HepG2 (cell line): Measurements from ENCODE around the gene PKN2. TPM values are rescaled to one million over a fixed set of nuclear protein-coding genes. Genes with fewer than 3 reads are reported as not detected.
A peak's percentile ranks its signal among the peaks of the same experiment; 100 is the strongest.

ENCODE experiments used
- CBX5 ChIP-seq: sonication (generic); formaldehyde crosslinking; IDR thresholded peaks from 2 replicates; pipeline ENCODE4 v1.4.0; 2020; ENCODE audit warnings: missing genetic modification reagents, borderline replicate concordance
- CTCF ChIP-seq: sonication (generic); formaldehyde crosslinking; IDR thresholded peaks from 2 replicates; pipeline ENCODE4 v1.5.0; 2020; ENCODE audit warnings: mild to moderate bottlenecking, missing genetic modification reagents, moderate library complexity
- GLMP ChIP-seq: sonication (generic); formaldehyde crosslinking; IDR thresholded peaks from 2 replicates; pipeline ENCODE4 v1.9.0; 2021; ENCODE audit warnings: missing genetic modification reagents, mild to moderate bottlenecking, borderline replicate concordance
- GTF2F1 ChIP-seq: fragments of 150-350 bp; IDR thresholded peaks from 2 replicates; pipeline ENCODE4 v1.6.1; 2014; ENCODE audit warnings: low read length
- MAX ChIP-seq: IDR thresholded peaks from 2 replicates; pipeline ENCODE4 v1.6.1; 2012; ENCODE audit warnings: inconsistent platforms
- MEF2D ChIP-seq: sonication (generic); formaldehyde crosslinking; IDR thresholded peaks from 2 replicates; pipeline ENCODE4 v1.5.1; 2020; ENCODE audit warnings: mild to moderate bottlenecking, missing genetic modification reagents
- MTF2 ChIP-seq: sonication (generic); formaldehyde crosslinking; IDR thresholded peaks from 2 replicates; pipeline ENCODE4 v1.5.0; 2020; ENCODE audit warnings: missing genetic modification reagents, borderline replicate concordance
- MYC ChIP-seq: sonication (generic); formaldehyde crosslinking; IDR thresholded peaks from 2 replicates; pipeline ENCODE4 v1.9.0; 2021; ENCODE audit warnings: missing genetic modification reagents, borderline replicate concordance
- NCOA5 ChIP-seq: sonication (generic); formaldehyde crosslinking; IDR thresholded peaks from 2 replicates; pipeline ENCODE4 v1.4.0; 2020; ENCODE audit warnings: missing genetic modification reagents
- NFKBIZ ChIP-seq: IDR thresholded peaks from 2 replicates; pipeline ENCODE4 v1.6.1; 2018; ENCODE audit warnings: missing genetic modification reagents, missing compliant biosample characterization
- RELA ChIP-seq: sonication (generic); formaldehyde crosslinking; IDR thresholded peaks from 2 replicates; pipeline ENCODE4 v1.4.0; 2020; ENCODE audit warnings: missing genetic modification reagents
- SIX1 ChIP-seq: sonication (generic); formaldehyde crosslinking; IDR thresholded peaks from 2 replicates; pipeline ENCODE4 v1.4.0; 2020; ENCODE audit warnings: missing genetic modification reagents, borderline replicate concordance
- TFDP2 ChIP-seq: sonication (generic); formaldehyde crosslinking; IDR thresholded peaks from 2 replicates; pipeline ENCODE4 v1.4.0; 2020; ENCODE audit warnings: missing genetic modification reagents
- THYN1 ChIP-seq: sonication (generic); formaldehyde crosslinking; IDR thresholded peaks from 2 replicates; pipeline ENCODE4 v1.8.1; 2023; ENCODE audit warnings: low read depth, mild to moderate bottlenecking, moderate library complexity, missing genetic modification reagents, borderline replicate concordance
- YEATS4 ChIP-seq: sonication (generic); formaldehyde crosslinking; IDR thresholded peaks from 2 replicates; pipeline ENCODE4 v1.4.0; 2020; ENCODE audit warnings: missing genetic modification reagents, borderline replicate concordance
- ZBTB8A ChIP-seq: sonication (generic); formaldehyde crosslinking; IDR thresholded peaks from 2 replicates; pipeline ENCODE4 v1.4.0; 2020; ENCODE audit warnings: mild to moderate bottlenecking, low read depth, missing genetic modification reagents, borderline replicate concordance
- ZNF280D ChIP-seq: sonication (generic); formaldehyde crosslinking; IDR thresholded peaks from 2 replicates; pipeline ENCODE4 v1.5.1; 2020; ENCODE audit warnings: mild to moderate bottlenecking, missing genetic modification reagents
- ZNF589 ChIP-seq: sonication (generic); formaldehyde crosslinking; conservative IDR thresholded peaks from 2 replicates; pipeline ENCODE4 v1.8.0; 2022; ENCODE audit warnings: mild to moderate bottlenecking, moderate library complexity, missing genetic modification reagents
- ZNF75D ChIP-seq: sonication (generic); formaldehyde crosslinking; IDR thresholded peaks from 2 replicates; pipeline ENCODE4 v1.8.1; 2023; ENCODE audit warnings: missing genetic modification reagents, mild to moderate bottlenecking, borderline replicate concordance
- ZNF766 ChIP-seq: sonication (generic); formaldehyde crosslinking; IDR thresholded peaks from 2 replicates; pipeline ENCODE4 v1.5.0; 2020; ENCODE audit warnings: missing genetic modification reagents, borderline replicate concordance
- ZNF841 ChIP-seq: sonication (generic); formaldehyde crosslinking; IDR thresholded peaks from 2 replicates; pipeline ENCODE4 v1.8.1; 2023; ENCODE audit warnings: missing genetic modification reagents, borderline replicate concordance
- polyA plus RNA-seq, 8 experiments: library from polyadenylated mRNA; depleted of rRNA in 3 of 8; stranded (reverse) in 7 of 8; unstranded in 1 of 8; fragments of >200 nt; fragmentation: Illumina TruSeq in 4 of 8; extraction: Trizol in 4 of 8; gene quantifications; 2 replicates each; pipeline versions ENCODE4 v1.2.1 to v1.2.3, GENCODE V29; 2011 to 2016; ENCODE audit warnings: low read depth in 4 of 8, missing spikeins in 1 of 8, mixed read lengths in 1 of 8; ENCODE audit not compliant: insufficient read depth in 1 of 8
- total RNA-seq, 5 experiments: library from RNA; depleted of rRNA; stranded (reverse); fragments of >200 nt; fragmentation: Illumina TruSeq; extraction: Trizol; gene quantifications; 2 replicates each; pipeline ENCODE4 v1.2.3, GENCODE V29; 2016; ENCODE audit warnings: low read depth in 1 of 5

PKN2 gene
- total and polyA plus RNA-seq, 2 of the 13 experiments (the other 11 are each of a cell fraction or from before 2014, with no cell fraction given) = 17.0 to 29.4 TPM

GRCh38 chr1:88683541-88684481 is at the start of gene PKN2 (continued):
- TF ChIP-seq TFDP2 (CRISPR knock-in tag) (peak; percentile 80), ZNF280D (CRISPR knock-in tag) (0 out of 2 replicates have a peak, but pooled peaks have one; percentile 4), ZNF766 (CRISPR knock-in tag) (no peak; the same call in 1 of the 2 replicates), GTF2F1 (no peak), NCOA5 (CRISPR knock-in tag) (no peak), GLMP (no peak), CTCF (CRISPR knock-in tag) (peak; percentile 61), THYN1 (no peak), ZNF841 (CRISPR knock-in tag) (no peak), YEATS4 (CRISPR knock-in tag) (peak; percentile 59; the same call in 1 of the 2 replicates), RELA (CRISPR knock-in tag) (no peak), NFKBIZ (CRISPR knock-in tag) (0 out of 2 replicates have a peak, but pooled peaks have one; percentile 38), ZBTB8A (CRISPR knock-in tag) (no peak), MEF2D (CRISPR knock-in tag) (peak; percentile 33; the same call in 1 of the 2 replicates), MAX (peak; percentile 73; the same call in 1 of the 2 replicates), MTF2 (CRISPR knock-in tag) (no peak; the same call in 1 of the 2 replicates), ZNF75D (CRISPR knock-in tag) (no peak), MYC (CRISPR knock-in tag) (peak; percentile 88), ZNF589 (CRISPR knock-in tag) (peak; percentile 70; the same call in 1 of the 2 replicates), CBX5 (CRISPR knock-in tag) (peak; percentile 78; the same call in 1 of the 2 replicates), SIX1 (CRISPR knock-in tag) (no peak)
